WTC11 (cell line): Measurements from ENCODE around the gene DNAJC6. TPM values are rescaled to one million over a fixed set of nuclear protein-coding genes. Genes with fewer than 3 reads are reported as not detected.
A peak's percentile ranks its signal among the peaks of the same experiment; 100 is the strongest.

Experiments
- ATAC-seq: fragments of 200-7000 bp; cut with Tn5 transposase; 2 replicates; pipeline ENCODE4 v1.10.0; 2021; ENCODE audit warnings: mild to moderate bottlenecking, moderate library complexity
- CTCF ChIA-PET: fragments of 300-600 bp; sonication (Branson Sonifier 250); formaldehyde crosslinking; loops from one replicate; lab custom pipeline; 2021; ENCODE audit warnings: antibody characterized with exemption; lab: Charles Lee
- POLR2A ChIA-PET: fragments of 350-600 bp; sonication (Branson Sonifier 250); formaldehyde crosslinking; loops from one replicate; lab custom pipeline; 2021; ENCODE audit warnings: antibody characterized with exemption; lab: Charles Lee
- DNase-seq: peaks from one replicate; pipeline ENCODE4 v3.0.0; 2021; ENCODE audit warnings: low spot score
- H3K27ac Mint-ChIP-seq: 2 replicates; pipeline ENCODE4 v1.8.0; 2021; ENCODE audit warnings: mixed read lengths
- H3K27me3 Mint-ChIP-seq: 2 replicates; pipeline ENCODE4 v1.8.0; 2021; ENCODE audit warnings: low read depth, mild to moderate bottlenecking, moderate library complexity, mixed read lengths
- H3K36me3 Mint-ChIP-seq: 2 replicates; pipeline ENCODE4 v1.8.0; 2021; ENCODE audit warnings: mixed read lengths
- H3K4me1 Mint-ChIP-seq: 2 replicates; pipeline ENCODE4 v1.8.0; 2022; ENCODE audit warnings: mixed read lengths
- H3K4me3 Mint-ChIP-seq: 2 replicates; pipeline ENCODE4 v1.8.0; 2021; ENCODE audit warnings: mild to moderate bottlenecking, moderate library complexity, mixed read lengths
- H3K9me3 Mint-ChIP-seq: 2 replicates; pipeline ENCODE4 v1.8.0; 2021; ENCODE audit warnings: mixed read lengths
- CTCF ChIP-seq: fragments of 200-600 bp; IDR thresholded peaks from 2 replicates; pipeline ENCODE4 v1.8.0; 2022; ENCODE audit warnings: antibody characterized with exemption
- E2F1 ChIP-seq: sonication (generic); formaldehyde crosslinking; IDR thresholded peaks from 2 replicates; pipeline ENCODE4 v1.8.0; 2022; ENCODE audit warnings: mild to moderate bottlenecking, missing genetic modification reagents
- ELF4 ChIP-seq: sonication (generic); formaldehyde crosslinking; IDR thresholded peaks from 2 replicates; pipeline ENCODE4 v1.8.1; 2022; ENCODE audit warnings: low read depth, mild to moderate bottlenecking, moderate library complexity, missing genetic modification reagents
- EMX1 ChIP-seq: fragments of 250-450 bp; sonication (Bioruptor Pico); IDR thresholded peaks from 2 replicates; pipeline ENCODE4 v1.8.0; 2021; ENCODE audit warnings: mild to moderate bottlenecking
- HMGXB4 ChIP-seq: sonication (generic); formaldehyde crosslinking; IDR thresholded peaks from 2 replicates; pipeline ENCODE4 v1.8.1; 2023; ENCODE audit warnings: mild to moderate bottlenecking, moderate library complexity, missing genetic modification reagents
- NR1H2 ChIP-seq: sonication (generic); formaldehyde crosslinking; IDR thresholded peaks from 2 replicates; pipeline ENCODE4 v1.9.0; 2021; ENCODE audit warnings: mild to moderate bottlenecking, moderate library complexity, missing genetic modification reagents
- SMAD4 ChIP-seq: sonication (generic); formaldehyde crosslinking; IDR thresholded peaks from 2 replicates; pipeline ENCODE4 v1.8.0; 2022; ENCODE audit warnings: mild to moderate bottlenecking, missing genetic modification reagents
- TP53 ChIP-seq: sonication (generic); formaldehyde crosslinking; IDR thresholded peaks from 2 replicates; pipeline ENCODE4 v1.8.1; 2023; ENCODE audit warnings: mild to moderate bottlenecking, missing genetic modification reagents
- ZBTB21 ChIP-seq: sonication (generic); formaldehyde crosslinking; IDR thresholded peaks from 2 replicates; pipeline ENCODE4 v1.8.1; 2023; ENCODE audit warnings: mild to moderate bottlenecking, missing genetic modification reagents, borderline replicate concordance
- ZNF121 ChIP-seq: sonication (generic); formaldehyde crosslinking; IDR thresholded peaks from 2 replicates; pipeline ENCODE4 v1.8.0; 2023; ENCODE audit warnings: missing genetic modification reagents
- ZNF219 ChIP-seq: sonication (generic); formaldehyde crosslinking; IDR thresholded peaks from 2 replicates; pipeline ENCODE4 v1.8.0; 2023; ENCODE audit warnings: missing genetic modification reagents, mild to moderate bottlenecking, borderline replicate concordance
- ZNF263 ChIP-seq: sonication (generic); formaldehyde crosslinking; IDR thresholded peaks from 2 replicates; pipeline ENCODE4 v1.8.1; 2022; ENCODE audit warnings: low read depth, mild to moderate bottlenecking, moderate library complexity, missing genetic modification reagents
- ZNF281 ChIP-seq: sonication (generic); formaldehyde crosslinking; IDR thresholded peaks from 2 replicates; pipeline ENCODE4 v1.8.0; 2023; ENCODE audit warnings: mild to moderate bottlenecking, missing genetic modification reagents
- ZNF416 ChIP-seq: fragments of 250-450 bp; sonication (Bioruptor Pico); IDR thresholded peaks from 2 replicates; pipeline ENCODE4 v1.9.0; 2021; ENCODE audit warnings: mild to moderate bottlenecking, inconsistent platforms
- ZSCAN18 ChIP-seq: fragments of 250-450 bp; sonication (Bioruptor Pico); IDR thresholded peaks from 2 replicates; pipeline ENCODE4 v2.1.2; 2022; ENCODE audit warnings: mild to moderate bottlenecking, moderate library complexity
- total RNA-seq: library from RNA; stranded (reverse); gene quantifications from 3 replicates; pipeline ENCODE4 v1.2.3, GENCODE V29; 2021
- TF ChIP-seq, protein P1 (sequence below): sonication (generic); formaldehyde crosslinking; IDR thresholded peaks from 2 replicates; pipeline ENCODE4 v1.8.1; 2022; ENCODE audit warnings: low read depth, mild to moderate bottlenecking, moderate library complexity, missing genetic modification reagents, borderline replicate concordance
- TF ChIP-seq, protein P2 (sequence below): fragments of 250-450 bp; sonication (Bioruptor Pico); IDR thresholded peaks from 2 replicates; pipeline ENCODE4 v1.9.0; 2021; ENCODE audit warnings: moderate library complexity, mild to moderate bottlenecking, inconsistent platforms, borderline replicate concordance

DNAJC6 gene
- total RNA-seq, 1 experiment from 2014 or later = 9.1 TPM

DNA sequence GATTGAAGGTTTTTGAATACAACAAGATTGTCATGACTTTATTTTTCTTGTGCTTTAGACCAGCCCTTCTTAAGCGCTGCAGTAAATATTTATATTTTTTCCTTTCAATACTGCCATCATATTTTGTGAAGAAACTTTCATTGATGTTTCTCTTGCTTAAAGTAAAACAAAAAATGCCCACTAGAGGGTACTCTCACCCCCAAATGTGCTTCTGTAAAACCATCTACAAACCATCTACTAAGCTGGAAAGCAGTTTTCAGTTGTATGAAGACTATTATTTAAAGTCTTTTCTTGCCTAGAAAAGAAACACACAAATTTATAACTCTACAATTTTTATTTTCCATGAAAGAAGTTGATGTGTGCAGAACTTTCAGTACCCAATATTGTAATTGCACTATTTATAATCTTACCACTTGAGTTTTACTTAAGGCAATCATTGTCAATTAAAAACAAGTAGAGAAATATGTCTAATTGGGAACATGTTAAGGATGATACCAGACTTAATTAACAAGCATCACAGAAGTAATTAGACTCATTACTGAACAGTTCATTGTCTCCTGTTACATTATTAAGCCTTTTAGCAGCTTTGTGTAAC, 121.9 kb downstream of the DNAJC6 start:
- no peak overlapping the region for H3K27ac Mint-ChIP-seq
- peaks cover 41% of the 10 kb centered on the region for H3K4me1 Mint-ChIP-seq
- no peaks in the 10 kb centered on the region for H3K9me3 Mint-ChIP-seq
- CTCF ChIA-PET = interaction anchor here (0.5 to 3.9 kb wide), 18 partner anchors 10 to 525 kb away, joined by 3 to 76 read pairs (median 3); partner anchors contain the start of genes DNAJC6, LEPR and LEPROT
- H3K27me3 Mint-ChIP-seq = no peaks in the 10 kb centered on the region
- H3K4me3 Mint-ChIP-seq = no peak overlapping the region
- POLR2A ChIA-PET = interaction anchor here (0.6 kb wide), 1 partner anchor 28 kb away, joined by 3 read pairs; no protein-coding TSS in a partner anchor
- ATAC-seq (no peak), DNase-seq (no peak)
- TF ChIP-seq ZNF263 (no peak), SMAD4 (no peak), EMX1 (CRISPR knock-in tag) (no peak), ZNF219 (CRISPR knock-in tag) (no peak), CTCF (peak; percentile 43)
- H3K36me3 Mint-ChIP-seq = peaks cover 4% of the 10 kb centered on the region

DNA sequence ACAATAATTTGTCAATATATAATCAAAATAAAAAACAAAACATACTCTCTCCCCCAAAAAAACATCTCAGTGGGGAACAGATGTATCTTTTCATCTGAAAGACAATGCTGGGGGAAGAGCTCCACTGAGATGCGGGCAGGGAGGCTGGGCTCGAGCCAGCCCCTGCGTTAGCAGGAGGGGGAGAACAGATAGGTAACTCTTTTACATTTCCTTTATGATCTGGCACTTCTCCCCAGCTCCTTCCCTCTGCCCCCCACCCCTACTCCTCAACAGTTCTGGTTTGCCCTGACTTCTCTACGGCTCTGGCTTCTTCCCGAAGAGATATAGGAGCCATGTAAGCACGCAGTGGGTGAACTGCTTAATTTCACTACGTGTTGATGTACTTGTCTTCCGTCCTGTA, 123.6 kb downstream of the DNAJC6 start:
- TF ChIP-seq, protein P1, sequence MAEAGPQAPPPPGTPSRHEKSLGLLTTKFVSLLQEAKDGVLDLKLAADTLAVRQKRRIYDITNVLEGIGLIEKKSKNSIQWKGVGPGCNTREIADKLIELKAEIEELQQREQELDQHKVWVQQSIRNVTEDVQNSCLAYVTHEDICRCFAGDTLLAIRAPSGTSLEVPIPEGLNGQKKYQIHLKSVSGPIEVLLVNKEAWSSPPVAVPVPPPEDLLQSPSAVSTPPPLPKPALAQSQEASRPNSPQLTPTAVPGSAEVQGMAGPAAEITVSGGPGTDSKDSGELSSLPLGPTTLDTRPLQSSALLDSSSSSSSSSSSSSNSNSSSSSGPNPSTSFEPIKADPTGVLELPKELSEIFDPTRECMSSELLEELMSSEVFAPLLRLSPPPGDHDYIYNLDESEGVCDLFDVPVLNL (CRISPR knock-in tag) = no peak
- TF ChIP-seq ZNF121 (CRISPR knock-in tag) (no peak), ELF4 (CRISPR knock-in tag) (no peak), E2F1 (CRISPR knock-in tag) (no peak), HMGXB4 (no peak), ZSCAN18 (CRISPR knock-in tag) (no peak), ZBTB21 (no peak)
- DNase-seq (peak; percentile 24), ATAC-seq (peak; percentile 90)
- Mint-ChIP-seq H3K4me3 (peak overlapping the region; percentile 17), H3K27me3 (no peaks in the 10 kb centered on the region), H3K36me3 (no peaks in the 10 kb centered on the region), H3K4me1 (peaks cover 43% of the 10 kb centered on the region), H3K27ac (no peak overlapping the region), H3K9me3 (no peaks in the 10 kb centered on the region)
- CTCF ChIA-PET = interaction anchor here (0.7 to 1.5 kb wide), 7 partner anchors 16 to 255 kb away, joined by 3 to 23 read pairs (median 3); no protein-coding TSS in a partner anchor
- POLR2A ChIA-PET = no interaction called here

GRCh38 chr1:65434255-65434654, 124.9 kb downstream of the DNAJC6 start:
- DNase-seq = no peak
- Mint-ChIP-seq H3K27me3 (no peaks in the 10 kb centered on the region), H3K4me1 (peaks cover 39% of the 10 kb centered on the region), H3K36me3 (no peaks in the 10 kb centered on the region), H3K9me3 (no peaks in the 10 kb centered on the region), H3K4me3 (no peak overlapping the region), H3K27ac (no peak overlapping the region)
- ChIA-PET POLR2A (no interaction called here), CTCF (interaction anchor here (1.5 to 6.3 kb wide), 3 partner anchors 9 to 25 kb away, joined by 3 to 37 read pairs (median 7); no protein-coding TSS in a partner anchor)
- ATAC-seq = no peak
- TF ChIP-seq ZNF416 (CRISPR knock-in tag) (no peak), ZNF281 (CRISPR knock-in tag) (no peak), NR1H2 (no peak), HMGXB4 (no peak), TP53 (no peak)
- TF ChIP-seq, protein P2, sequence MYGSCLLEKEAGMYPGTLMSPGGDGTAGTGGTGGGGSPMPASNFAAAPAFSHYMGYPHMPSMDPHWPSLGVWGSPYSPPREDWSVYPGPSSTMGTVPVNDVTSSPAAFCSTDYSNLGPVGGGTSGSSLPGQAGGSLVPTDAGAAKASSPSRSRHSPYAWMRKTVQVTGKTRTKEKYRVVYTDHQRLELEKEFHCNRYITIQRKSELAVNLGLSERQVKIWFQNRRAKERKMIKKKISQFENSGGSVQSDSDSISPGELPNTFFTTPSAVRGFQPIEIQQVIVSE = no peak
